CD4-positive, alpha-beta T cell treated with Interleukin-2 at 100 ng/mL for 4 hours (primary cell): ENCODE measurements around the gene SETD9.

Experiments
- DNase-seq: peaks from one replicate; pipeline ENCODE4 v3.0.0-alpha.2; 2020; ENCODE audit warnings: low spot score

SETD9 gene

GRCh38 chr5:56909294-56910209 is at the start of gene SETD9:
Gene SETD9, plus strand, starts transcription at chr5:56909596. Its CDS starts 50 bp downstream, at chr5:56909646.
- DNase-seq, result peak; percentile 88

DNA sequence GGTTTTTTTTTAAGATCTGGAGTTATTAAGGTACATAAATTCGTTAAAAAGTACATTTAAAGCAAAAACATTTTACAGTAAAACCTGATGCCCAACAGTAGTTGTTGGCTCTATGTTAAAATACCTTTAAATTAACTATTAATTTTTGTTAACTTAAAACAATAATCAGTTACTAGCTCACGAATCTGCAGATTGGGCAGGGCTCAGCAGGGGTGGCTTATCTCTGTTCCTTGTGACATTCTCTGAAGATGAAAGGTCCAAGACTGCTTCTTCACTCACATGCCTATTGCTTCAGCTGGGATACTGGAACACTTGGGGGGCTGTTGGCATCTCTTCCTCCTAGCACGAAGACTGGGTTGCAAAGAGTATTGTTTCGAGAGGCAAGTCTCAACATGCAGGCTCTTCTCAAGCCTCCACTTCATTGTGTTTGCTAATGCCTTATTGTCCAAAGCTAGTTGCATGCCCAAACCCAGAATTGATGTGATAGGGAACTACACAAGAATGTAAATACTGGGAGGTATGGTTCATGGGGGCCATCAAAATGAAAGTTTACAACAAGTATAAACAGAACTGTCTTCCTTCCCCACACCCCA is 47.4 kb upstream of the SETD9 start:
- no peak for DNase-seq

DNA sequence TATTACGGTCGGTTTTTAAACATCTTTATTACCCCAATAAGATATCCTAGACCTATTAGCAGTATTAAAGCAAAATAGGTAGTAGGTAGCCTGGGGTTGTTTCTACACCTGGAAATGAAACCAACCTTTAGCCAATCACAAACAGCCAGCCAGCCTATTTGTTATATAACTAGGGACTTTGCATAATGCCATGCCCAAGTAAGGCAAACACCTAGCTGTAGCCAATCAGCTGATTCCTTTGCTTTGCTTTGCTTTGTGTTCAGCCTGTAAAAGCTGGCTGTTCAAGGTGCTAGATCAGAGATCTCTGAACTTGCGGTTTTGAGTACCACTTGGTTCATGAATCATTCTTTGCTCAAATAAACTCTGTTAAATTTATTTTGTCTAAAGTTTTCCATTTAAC is 46.5 kb upstream of the SETD9 start:
- peak; percentile 10 for DNase-seq

- no peak for DNase-seq
These were observed 37.6 kb upstream of the SETD9 start for GRCh38 chr5:56871777-56872176.

- no peak for DNase-seq
These were observed 36.3 kb upstream of the SETD9 start for GRCh38 chr5:56873056-56873455.

DNA sequence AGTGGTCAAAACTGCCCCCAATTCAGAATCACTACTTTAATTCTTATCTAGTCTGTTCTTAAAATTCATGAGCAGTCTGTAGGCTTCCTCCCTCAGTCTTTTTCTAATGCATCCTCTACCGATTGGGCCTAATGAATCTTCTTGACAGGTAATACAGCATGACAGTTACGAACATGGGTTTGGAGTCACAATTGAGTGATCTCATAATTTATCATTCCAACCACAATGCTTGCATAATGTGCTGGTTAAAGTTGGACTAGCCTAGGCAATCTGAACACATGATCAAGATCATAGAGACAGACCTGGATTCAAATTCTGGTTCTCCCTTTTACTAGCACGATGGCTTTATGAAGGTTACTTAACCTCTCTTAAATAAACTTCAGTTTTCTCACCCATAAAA is 33.1 kb upstream of the SETD9 start:
- DNase-seq, result no peak

DNA sequence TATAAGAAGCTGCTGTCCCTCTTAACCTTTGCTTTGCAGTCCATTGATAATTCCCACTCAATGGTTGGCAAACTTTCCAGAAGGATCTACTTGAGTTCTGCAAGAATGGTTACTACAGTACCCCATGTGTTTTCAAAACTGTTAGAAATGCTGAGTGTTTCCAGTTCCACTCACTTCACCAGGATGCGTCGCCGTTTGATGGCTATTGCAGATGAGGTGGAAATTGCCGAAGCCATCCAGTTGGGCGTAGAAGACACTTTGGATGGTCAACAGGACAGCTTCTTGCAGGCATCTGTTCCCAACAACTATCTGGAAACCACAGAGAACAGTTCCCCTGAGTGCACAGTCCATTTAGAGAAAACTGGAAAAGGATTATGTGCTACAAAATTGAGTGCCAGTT is 27.8 kb upstream of the SETD9 start:
- DNase-seq, result no peak

DNA sequence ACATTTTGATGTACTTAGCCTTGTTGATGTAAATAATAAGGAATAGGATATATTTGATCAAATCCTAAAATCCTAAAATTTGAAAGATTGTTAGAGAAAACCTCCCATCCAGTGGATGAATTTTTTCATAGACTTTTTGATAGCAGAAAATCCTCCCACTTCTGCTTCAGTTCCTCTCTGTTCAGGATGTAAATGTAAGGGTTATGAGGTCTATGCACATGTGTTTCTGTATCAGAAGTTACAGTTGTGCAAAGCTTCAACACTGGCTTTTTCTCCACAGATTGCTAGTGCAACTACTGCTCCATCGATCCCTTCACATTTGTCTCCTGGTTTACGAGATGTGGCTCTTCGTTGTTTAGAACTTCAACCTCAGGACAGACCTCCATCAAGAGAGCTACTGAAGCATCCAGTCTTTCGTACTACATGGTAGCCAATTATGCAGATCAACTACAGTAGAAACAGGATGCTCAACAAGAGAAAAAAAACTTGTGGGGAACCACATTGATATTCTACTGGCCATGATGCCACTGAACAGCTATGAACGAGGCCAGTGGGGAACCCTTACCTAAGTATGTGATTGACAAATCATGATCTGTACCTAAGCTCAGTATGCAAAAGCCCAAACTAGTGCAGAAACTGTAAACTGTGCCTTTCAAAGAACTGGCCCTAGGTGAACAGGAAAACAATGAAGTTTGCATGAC is 16.0 kb upstream of the SETD9 start:
- no peak for DNase-seq

- no peak for DNase-seq
These were observed 12.6 kb upstream of the SETD9 start for GRCh38 chr5:56896763-56897162.

- DNase-seq, result no peak
These were observed 11.2 kb upstream of the SETD9 start for GRCh38 chr5:56898213-56898612.

- DNase-seq, result no peak
These were observed 9.0 kb upstream of the SETD9 start for GRCh38 chr5:56900395-56900794.

DNA sequence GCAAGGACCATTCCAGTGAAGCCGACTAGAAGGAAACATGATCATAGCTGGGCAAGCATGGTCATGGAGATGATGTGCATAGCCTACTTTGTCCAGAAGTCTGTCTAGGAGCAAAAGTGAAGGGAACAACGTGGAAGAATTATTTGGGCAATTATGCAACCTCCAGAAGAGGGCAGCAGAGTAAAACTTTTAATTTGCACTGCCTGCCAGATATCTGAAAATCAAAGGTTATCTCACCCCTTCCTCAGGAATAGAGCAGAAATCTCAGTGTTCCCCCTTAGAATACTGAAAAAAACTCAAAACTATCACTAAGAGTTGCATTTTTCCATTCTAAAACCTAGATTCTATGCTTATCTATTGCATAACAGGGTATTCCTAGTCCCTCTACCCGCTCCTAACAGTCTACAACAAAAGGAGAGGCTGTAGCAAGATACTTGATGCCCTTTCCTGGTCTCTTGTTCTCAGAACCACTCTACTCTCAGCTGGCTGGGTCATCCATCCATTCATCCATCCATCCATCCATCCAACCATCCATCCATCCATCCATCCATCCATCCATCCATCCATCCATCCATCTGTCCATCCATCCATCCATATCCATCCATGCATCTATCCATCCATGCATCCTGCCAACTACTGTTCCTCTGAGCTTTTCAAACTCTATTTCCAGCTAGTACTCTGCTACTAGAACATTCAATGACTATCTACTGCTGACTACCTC is 8.4 kb upstream of the SETD9 start:
- peak; percentile 68 for DNase-seq

DNA sequence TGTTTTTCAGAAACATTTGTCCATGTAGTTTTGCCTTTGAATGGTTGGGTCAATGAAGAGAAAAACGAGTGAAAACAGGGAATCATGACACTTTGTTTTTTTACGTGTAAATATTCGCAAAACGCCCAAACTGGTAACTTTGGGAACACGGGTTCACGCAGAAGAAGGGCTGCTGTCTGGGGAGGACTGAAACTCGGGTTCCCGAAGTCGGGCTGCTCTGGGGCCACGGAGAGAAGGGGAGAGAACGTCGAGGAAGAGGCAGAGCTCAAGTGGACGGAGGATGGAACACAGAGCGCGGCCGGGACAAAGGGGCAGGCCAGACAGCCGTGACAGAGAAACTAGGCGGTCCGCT is 478 bp upstream of the SETD9 start:
- peak; percentile 16 for DNase-seq

GRCh38 chr5:56910210-56910965 is 992 bp downstream of the SETD9 start:
- no peak for DNase-seq

DNA sequence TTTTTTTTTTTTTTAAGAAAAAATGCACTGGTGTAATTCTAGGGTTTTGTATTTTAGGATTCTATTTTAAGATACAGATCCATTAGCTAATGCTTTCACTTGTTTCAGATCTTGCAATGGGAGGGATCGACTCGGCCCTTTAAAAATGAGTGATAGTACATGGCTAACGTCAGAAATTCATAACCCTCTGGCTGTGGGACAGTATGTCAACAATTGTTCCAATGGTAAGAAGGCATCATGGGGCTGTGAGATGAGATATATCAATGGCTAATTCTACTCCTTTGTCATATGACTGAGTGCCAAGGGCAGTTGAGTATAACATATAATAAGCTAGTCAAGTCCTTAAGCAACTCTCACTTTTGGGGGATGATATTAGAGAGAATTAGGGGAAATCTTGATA is 4.4 kb downstream of the SETD9 start:
- DNase-seq, result no peak

DNA sequence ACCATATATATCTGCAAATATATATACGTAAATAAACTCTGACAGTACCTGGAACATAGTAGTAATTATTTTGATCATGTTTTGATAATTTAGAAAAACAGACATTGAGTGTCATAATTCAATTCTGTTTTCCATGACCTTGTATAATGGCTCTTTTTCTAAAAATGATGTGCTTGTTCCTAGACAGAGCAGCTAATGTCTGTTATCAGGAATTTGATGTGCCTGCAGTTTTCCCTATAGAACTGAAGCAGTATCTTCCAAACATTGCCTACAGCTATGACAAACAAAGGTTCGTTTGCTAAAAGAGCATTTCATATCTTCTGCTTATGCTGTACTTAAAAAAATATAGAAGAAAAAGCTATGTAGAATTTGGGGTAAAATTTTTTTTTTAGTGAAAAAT is 5.3 kb downstream of the SETD9 start:
- no peak for DNase-seq

GRCh38 chr5:56917534-56917933 is 8.1 kb downstream of the SETD9 start:
- DNase-seq, result no peak

DNA sequence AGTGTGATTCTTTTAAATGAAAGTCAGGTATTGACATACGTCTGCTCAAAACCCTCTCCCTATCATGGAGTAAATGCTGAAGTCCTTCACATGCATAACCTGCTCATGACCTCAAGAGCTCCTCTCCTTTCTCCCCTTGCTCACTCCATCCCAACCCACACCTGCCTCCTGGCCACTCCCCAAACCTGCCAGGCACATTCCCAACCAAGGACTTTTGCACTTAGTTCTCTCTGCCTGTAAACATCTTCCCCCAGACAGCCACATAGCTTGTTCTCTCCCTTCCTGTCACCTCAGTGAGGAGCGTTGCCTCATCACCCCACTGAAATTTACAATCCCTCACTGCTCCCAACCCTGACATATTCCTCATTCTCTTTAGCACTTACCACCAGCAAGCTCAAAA is 8.7 kb downstream of the SETD9 start:
- no peak for DNase-seq

DNA sequence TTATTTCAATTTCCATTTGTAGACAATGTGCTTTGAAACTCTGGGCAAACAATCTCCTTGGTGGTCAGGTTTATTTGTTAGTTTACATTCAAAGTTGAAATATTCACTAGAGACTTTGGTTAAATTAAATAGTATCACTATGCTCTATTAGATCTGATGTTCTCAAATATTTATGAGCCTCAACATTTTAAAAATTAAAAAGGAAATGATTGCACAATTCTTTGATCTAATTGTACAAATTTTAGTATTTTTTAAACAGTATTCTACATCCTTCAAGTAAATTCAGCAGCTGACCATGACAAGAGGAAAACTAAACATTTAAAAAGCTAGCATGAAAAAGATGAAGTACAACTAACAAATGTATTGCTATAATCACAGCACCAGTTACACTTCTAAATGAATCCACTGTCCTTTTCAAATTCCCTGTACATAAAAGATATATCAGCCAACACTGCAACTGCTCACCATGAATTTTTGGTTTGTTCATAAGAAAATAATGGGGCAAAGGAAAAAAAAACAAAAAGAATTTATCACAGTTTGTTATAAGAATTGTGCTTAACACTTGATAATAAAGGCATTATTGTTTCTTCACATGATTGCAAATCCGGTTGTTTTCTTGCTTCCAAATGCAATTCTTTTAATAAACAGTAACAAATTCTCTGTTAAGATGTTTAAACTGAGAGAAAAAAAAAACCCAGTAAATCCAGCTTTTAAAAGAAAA is 10.7 kb downstream of the SETD9 start:
- DNase-seq, result no peak

DNA sequence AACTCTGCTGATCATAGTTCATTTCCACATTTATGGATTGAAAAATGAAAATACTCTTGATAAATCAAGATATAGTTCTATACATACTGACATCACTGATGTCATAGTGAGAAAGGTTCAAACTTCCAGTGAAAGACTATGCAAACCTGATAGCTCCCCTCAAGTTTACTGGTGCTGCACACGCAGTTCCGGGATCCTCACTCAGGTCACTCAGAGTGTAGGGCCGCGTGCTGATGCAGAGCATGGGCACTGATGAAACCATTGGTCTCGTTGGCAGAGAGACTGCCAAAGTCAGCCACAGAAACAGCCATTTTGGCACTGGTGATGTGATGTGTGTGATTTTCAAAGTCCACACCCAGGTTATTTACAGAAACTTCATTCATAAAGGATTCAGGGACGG is 13.5 kb downstream of the SETD9 start:
- DNase-seq, result no peak

DNA sequence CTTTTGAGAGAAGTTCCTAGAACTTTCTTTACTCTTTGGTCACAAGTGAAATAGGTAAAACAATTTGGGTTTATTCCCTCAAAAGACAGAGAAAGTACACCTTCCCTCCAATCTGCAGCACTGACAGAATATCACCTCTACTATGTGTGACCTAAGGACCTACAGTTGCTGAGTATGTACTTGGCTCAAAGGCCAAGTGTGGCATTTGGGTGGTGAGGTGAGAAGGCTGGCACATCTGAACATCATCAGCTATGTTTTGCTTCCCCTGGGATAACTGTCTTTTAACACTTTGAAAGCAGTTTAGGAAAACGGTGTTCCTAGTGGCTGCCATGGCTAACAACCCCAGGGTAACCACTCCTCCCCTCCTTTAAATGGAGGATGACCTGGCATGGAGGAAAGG is 24.9 kb downstream of the SETD9 start:
- DNase-seq, result no peak
